ENCODE measurements around the gene BICD1.

BICD1 gene

GRCh38 chr12:32281098-32281497, 174.5 kb downstream of the BICD1 start:
- no peak for DNase-seq (ENCODE audit: low read depth)

- no peak for DNase-seq (ENCODE audit: low read depth)
These were observed 177.9 kb downstream of the BICD1 start for GRCh38 chr12:32284561-32284960.

GRCh38 chr12:32285021-32285420, 178.4 kb downstream of the BICD1 start:
- no peak for DNase-seq (ENCODE audit: low read depth)

GRCh38 chr12:32285489-32285888, 178.8 kb downstream of the BICD1 start:
- no peak for DNase-seq (ENCODE audit: low read depth)

- DNase-seq (ENCODE audit: low read depth), result no peak
These were observed 183.8 kb downstream of the BICD1 start for GRCh38 chr12:32290411-32290810.

- no peak for DNase-seq (ENCODE audit: low read depth)
These were observed 185.5 kb downstream of the BICD1 start for GRCh38 chr12:32292151-32292550.

GRCh38 chr12:32293808-32294419, 187.3 kb downstream of the BICD1 start:
- no peak for DNase-seq (ENCODE audit: low read depth)

- DNase-seq (ENCODE audit: low read depth), result no peak
These were observed 189.9 kb downstream of the BICD1 start for GRCh38 chr12:32296567-32296966.

GRCh38 chr12:32298917-32299316, 192.3 kb downstream of the BICD1 start:
- no peak for DNase-seq (ENCODE audit: low read depth)

- DNase-seq (ENCODE audit: low read depth), result no peak
These were observed 194.6 kb downstream of the BICD1 start for GRCh38 chr12:32301216-32301615.

- no peak for DNase-seq (ENCODE audit: low read depth)
These were observed 195.8 kb downstream of the BICD1 start for GRCh38 chr12:32302218-32303173.

- no peak for DNase-seq (ENCODE audit: low read depth)
These were observed 196.5 kb downstream of the BICD1 start for GRCh38 chr12:32303174-32303549.

GRCh38 chr12:32305163-32305562, 198.5 kb downstream of the BICD1 start:
- no peak for DNase-seq (ENCODE audit: low read depth)

- no peak for DNase-seq (ENCODE audit: low read depth)
These were observed 200.7 kb downstream of the BICD1 start for GRCh38 chr12:32307326-32307725.

- DNase-seq (ENCODE audit: low read depth), result no peak
These were observed 203.4 kb downstream of the BICD1 start for GRCh38 chr12:32309811-32310736.

- no peak for DNase-seq (ENCODE audit: low read depth)
These were observed 205.5 kb downstream of the BICD1 start for GRCh38 chr12:32312049-32312670.

GRCh38 chr12:32322354-32322753, 215.7 kb downstream of the BICD1 start:
- DNase-seq (ENCODE audit: low read depth), result no peak

- no peak for DNase-seq (ENCODE audit: low read depth)
These were observed 224.5 kb downstream of the BICD1 start for GRCh38 chr12:32331133-32331532.

- DNase-seq (ENCODE audit: low read depth), result no peak
These were observed 225.8 kb downstream of the BICD1 start for GRCh38 chr12:32332446-32332845.

- no peak for DNase-seq (ENCODE audit: low read depth)
These were observed 227.7 kb downstream of the BICD1 start for GRCh38 chr12:32334371-32334777.

GRCh38 chr12:32336261-32336660, 229.6 kb downstream of the BICD1 start:
- DNase-seq (ENCODE audit: low read depth), result no peak

- DNase-seq (ENCODE audit: low read depth), result no peak
These were observed 236.8 kb downstream of the BICD1 start for GRCh38 chr12:32343496-32343895.

Data from stimulated activated CD8-positive, alpha-beta memory T cell treated with anti-CD3 and anti-CD28 coated beads, Interleukin-15, amount 100 ng/mL, for 24 hours (primary cell).